Fibroblast of the aortic adventitia (primary cell): ENCODE measurements around the gene MYL11. TPM values are rescaled to one million over a fixed set of nuclear protein-coding genes. Genes with fewer than 3 reads are reported as not detected.
A peak's percentile ranks its signal among the peaks of the same experiment; 100 is the strongest.

Experiments used
- DNase-seq: peaks from one replicate; pipeline ENCODE4 v3.0.0-alpha.2; 2010; ENCODE audit warnings: low read depth
- H3K4me3 ChIP-seq: 2 replicates; pipeline ENCODE4 v1.5.1; 2011; ENCODE audit warnings: low read depth, mild to moderate bottlenecking, control low read depth, low read length, moderate library complexity
- total RNA-seq: library from RNA; depleted of rRNA; stranded (reverse); fragments of >200 nt; gene quantifications from 2 replicates; pipeline ENCODE4 v1.2.3, GENCODE V29; 2012; ENCODE audit warnings: low replicate concordance
- TF ChIP-seq, protein P1 (sequence below): IDR thresholded peaks from 2 replicates; pipeline ENCODE4 v1.5.1; 2011; ENCODE audit warnings: mild to moderate bottlenecking, low read length, control low read depth, inconsistent platforms; ENCODE audit not compliant: insufficient read depth

MYL11 gene
- total RNA-seq, 1 donor, result not detected

DNA sequence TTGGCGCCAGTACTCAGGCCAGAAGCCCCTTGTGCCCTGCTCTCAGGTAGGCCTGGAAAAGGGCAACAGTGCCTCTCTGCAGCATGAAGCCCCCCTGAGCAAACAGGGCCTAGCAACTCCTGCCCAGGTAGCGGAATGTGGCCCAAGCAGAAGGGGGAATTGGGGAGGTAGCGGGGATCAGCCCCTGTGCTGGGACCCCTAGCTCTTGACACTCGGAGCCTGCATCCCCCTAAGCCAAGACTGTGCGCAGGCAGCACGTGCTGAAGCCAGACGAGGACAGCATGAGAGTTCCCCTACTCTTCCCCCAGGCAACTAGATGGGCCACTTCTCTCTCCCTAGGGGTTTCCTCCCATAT is 18.7 kb upstream of the MYL11 start:
- no peak for DNase-seq
- TF ChIP-seq, protein P1, sequence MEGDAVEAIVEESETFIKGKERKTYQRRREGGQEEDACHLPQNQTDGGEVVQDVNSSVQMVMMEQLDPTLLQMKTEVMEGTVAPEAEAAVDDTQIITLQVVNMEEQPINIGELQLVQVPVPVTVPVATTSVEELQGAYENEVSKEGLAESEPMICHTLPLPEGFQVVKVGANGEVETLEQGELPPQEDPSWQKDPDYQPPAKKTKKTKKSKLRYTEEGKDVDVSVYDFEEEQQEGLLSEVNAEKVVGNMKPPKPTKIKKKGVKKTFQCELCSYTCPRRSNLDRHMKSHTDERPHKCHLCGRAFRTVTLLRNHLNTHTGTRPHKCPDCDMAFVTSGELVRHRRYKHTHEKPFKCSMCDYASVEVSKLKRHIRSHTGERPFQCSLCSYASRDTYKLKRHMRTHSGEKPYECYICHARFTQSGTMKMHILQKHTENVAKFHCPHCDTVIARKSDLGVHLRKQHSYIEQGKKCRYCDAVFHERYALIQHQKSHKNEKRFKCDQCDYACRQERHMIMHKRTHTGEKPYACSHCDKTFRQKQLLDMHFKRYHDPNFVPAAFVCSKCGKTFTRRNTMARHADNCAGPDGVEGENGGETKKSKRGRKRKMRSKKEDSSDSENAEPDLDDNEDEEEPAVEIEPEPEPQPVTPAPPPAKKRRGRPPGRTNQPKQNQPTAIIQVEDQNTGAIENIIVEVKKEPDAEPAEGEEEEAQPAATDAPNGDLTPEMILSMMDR, result no peak
- peak overlapping the region; percentile 79 for H3K4me3 ChIP-seq

DNA sequence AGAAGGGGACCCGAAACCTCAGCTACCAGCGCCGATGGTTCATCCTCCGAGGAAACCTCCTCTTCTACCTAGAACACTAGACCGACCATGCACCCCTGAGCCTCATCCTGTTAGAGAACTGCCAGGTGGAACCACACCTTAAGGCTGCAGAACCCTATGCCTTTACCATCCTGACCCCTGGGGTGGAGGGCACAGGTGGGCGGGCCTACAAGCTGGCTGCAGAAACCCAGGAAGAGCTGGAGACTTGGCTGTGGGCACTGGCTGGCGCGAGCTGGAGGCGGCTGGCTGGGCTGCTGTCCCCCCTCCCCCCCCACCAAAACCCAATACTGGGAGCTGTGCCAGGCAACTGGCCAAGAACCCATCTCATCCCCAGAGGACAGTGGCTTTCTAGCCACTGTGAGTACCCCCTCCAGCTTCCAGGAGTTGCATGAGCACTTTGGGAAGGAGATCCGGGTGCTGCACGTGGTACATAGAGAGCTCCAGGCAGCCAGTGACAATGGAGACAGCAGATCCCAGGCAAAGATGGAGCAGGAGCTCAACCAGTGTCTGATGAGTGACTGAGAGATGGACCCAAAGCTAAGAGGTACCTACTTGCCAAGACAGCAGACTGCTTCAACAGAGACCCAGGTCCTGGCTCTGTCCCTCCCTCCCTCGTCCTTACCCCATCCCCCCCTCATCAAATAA is 18.1 kb upstream of the MYL11 start:
- TF ChIP-seq, protein P1, result no peak
- H3K4me3 ChIP-seq, result no peak overlapping the region
- no peak for DNase-seq

DNA sequence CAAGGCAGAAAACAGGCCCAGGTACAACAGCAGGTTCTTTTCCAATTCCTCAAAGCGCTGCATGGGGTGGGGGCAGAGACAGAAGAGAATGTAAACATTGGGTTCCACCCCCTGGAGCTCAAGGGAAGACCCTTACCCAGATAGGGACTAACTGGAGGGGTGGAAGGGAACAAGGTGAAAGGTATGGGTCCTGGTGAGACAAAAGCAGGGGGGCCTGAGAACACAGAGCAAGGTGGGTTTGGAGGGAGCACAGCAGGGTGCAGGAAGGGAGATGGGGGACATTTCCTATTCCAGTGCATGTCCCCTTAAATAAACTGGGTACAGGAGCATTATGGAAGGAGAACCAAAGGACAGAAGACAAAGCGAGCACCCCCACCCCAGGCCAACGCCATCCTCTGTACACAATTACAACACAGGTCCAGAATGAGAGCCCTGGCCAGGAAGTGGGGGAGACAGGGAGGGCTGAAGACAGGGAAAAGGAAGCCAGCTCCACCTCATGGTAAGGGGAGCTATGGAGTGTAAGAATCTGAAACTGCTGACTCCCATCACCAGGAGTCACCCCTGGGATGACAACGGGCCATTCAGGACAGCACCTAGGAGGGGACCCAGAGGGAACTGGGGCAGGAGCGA is 17.4 kb upstream of the MYL11 start:
- no peak overlapping the region for H3K4me3 ChIP-seq
- TF ChIP-seq, protein P1, result no peak
- DNase-seq, result no peak

DNA sequence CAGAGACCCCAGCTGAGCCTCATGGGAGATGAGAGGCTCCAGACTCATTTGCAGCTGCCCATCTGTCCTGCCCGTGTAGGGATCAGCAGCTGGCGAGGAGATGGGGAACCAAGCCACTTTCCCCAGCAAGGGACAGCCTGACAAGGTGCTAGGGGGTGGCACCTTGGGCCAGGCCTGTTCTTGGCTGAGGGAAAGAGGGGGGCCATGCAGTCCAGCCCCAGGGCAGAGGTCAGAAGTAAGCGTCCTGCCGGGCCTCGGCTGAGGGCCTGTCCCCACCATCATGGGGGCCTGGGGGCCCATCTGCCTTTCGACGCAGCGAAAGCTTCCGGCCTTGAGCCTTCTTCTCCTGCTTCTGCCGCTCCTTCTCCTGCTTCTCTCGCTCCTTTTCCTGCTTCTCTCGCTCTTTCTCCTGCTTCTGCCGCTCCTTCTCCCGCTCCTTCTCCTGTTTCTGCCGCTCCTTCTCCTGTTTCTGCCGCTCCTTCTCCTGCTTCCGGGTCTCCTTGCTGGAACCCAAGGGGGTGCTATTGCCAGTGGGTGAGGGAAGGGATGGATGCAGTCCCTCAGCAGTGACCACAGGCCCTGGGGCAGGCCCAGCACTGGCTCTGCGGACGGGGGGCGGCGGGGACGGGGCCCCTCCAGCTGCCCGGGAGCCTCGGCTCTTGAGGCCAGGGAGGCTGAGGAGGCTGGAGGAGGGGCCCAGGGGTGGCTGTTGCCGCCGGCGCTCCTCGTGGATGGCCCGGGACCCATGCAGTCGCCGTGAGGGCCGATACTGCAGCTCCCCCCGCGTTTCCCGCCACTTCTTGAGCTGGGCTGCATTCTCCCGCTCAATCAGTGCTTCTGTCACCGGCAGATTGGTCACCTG is 16.7 kb upstream of the MYL11 start:
- H3K4me3 ChIP-seq, result no peak overlapping the region
- DNase-seq, result no peak
- TF ChIP-seq, protein P1, result no peak

DNA sequence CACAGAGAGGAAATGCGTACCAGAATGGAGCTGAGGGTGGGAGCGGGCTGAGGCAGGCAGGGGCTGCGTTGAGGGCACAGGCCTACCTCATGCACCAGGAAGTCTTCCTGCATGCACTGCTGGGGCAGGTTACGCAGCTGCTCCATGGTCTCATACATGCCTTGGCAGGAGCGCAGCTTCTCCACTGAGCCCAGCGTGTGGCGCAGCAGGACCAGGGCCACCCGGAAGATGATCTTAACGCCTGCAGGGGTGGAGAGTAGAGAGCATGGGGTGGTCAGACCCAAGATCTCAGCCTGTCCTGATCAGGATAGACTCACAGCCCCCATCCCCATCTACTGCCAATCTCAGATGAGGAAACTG is 16.0 kb upstream of the MYL11 start:
- DNase-seq, result no peak
- TF ChIP-seq, protein P1, result no peak
- H3K4me3 ChIP-seq, result no peak overlapping the region

DNA sequence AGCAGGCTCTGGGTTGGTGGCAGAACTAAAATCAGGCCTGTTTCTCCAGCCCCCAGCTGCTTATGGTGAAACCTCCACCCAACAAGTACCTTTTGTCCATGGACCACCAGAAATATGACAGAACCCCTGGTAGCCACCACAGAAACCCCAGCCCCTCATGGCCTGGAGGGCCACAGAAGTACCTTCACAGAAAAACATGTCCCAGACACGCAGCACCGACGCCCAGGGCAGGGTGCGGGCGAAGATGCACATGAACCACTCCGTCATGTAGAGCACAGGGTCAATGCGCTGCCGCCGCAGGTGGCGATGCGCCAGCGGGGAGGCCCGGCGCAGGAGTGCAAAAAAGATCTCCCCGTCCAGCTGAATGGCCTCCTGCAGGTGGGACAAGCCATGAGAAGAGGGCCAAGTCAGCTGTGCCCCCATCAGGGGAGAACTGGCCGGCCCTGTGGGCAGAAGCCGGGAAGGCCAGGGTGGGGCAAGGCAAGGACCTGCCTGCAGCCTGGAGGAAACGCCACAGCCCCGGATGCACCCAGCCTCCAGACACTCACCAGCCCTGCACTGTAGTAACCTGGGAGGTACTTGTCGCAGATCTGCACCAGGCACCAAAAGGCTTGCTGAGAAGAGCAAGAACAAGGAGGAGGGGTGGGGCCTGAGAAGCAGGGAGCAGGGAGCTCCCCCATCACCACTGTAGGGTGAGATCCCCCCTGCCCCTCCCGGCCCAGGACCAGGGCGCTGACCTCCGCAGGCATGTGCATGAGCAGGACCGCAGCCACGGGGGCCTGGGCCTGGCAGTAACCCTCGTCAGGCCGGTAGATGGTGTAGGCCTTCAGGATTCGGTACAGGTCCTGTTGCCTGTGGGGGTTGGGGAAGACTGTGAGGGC is 15.4 kb upstream of the MYL11 start:
- H3K4me3 ChIP-seq, result no peak overlapping the region
- no peak for DNase-seq
- TF ChIP-seq, protein P1, result no peak
